Neutrophil (primary cell): ENCODE results near the gene CYP27C1.

Source experiments
- H3K27ac ChIP-seq: fragments of 200-600 bp; sonication (generic); 2 replicates; pipeline ENCODE4 v1.5.1; 2016; ENCODE audit warnings: mild to moderate bottlenecking, moderate library complexity
- H3K27me3 ChIP-seq: fragments of 200-600 bp; sonication (generic); 2 replicates; pipeline ENCODE4 v1.6.0; 2016; ENCODE audit warnings: mild to moderate bottlenecking
- H3K36me3 ChIP-seq: fragments of 200-600 bp; sonication (generic); 2 replicates; pipeline ENCODE4 v1.5.1; 2017
- H3K4me1 ChIP-seq, 2 experiments: fragments of 200-600 bp in 1 of 2; sonication (generic) in 1 of 2; 1 replicate in 1 of 2; 2 replicates in 1 of 2; pipeline versions ENCODE4 v1.5.1 to v1.6.1; 2013 to 2016; ENCODE audit warnings: low read depth in 1 of 2, low read length in 1 of 2, mild to moderate bottlenecking in 1 of 2, moderate library complexity in 1 of 2; ENCODE audit not compliant: control insufficient read depth in 1 of 2, insufficient read depth in 1 of 2
- H3K4me3 ChIP-seq, 2 experiments: fragments of 200-600 bp in 1 of 2; sonication (generic) in 1 of 2; 1 replicate in 1 of 2; 2 replicates in 1 of 2; pipeline ENCODE4 v1.5.1; 2013 to 2016; ENCODE audit warnings: low read depth in 1 of 2, low read length in 1 of 2, mild to moderate bottlenecking in 1 of 2, moderate library complexity in 1 of 2
- H3K9me3 ChIP-seq: fragments of 200-600 bp; sonication (generic); 2 replicates; pipeline ENCODE4 v1.5.1; 2016
- TF ChIP-seq, protein P1 (sequence below): fragments of 200-600 bp; sonication (generic); IDR thresholded peaks from 2 replicates; pipeline ENCODE4 v1.5.1; 2016; ENCODE audit warnings: antibody characterized with exemption

CYP27C1 gene

DNA sequence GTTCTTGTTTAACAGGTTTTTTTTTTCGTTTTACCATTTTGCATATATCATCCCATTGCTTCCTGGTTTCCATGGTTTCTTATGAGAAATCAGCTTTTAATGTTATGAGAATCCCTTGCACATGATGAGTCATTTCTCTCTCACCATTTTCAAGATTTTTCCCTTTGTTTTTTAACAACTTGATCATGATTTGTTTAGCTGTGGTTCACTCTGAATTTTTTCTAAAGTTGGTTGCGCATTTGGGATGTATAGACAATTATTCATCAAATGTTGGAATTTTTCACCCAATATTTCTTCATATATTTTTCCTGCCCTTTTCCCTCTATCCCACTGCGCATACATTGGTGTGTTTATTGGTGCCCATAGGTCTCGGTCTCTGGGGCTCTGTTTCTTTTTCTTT, 70.7 kb downstream of the CYP27C1 start:
- no peak overlapping the region for H3K4me3 ChIP-seq
- no peaks in the 10 kb centered on the region for H3K4me1 ChIP-seq
- TF ChIP-seq, protein P1, sequence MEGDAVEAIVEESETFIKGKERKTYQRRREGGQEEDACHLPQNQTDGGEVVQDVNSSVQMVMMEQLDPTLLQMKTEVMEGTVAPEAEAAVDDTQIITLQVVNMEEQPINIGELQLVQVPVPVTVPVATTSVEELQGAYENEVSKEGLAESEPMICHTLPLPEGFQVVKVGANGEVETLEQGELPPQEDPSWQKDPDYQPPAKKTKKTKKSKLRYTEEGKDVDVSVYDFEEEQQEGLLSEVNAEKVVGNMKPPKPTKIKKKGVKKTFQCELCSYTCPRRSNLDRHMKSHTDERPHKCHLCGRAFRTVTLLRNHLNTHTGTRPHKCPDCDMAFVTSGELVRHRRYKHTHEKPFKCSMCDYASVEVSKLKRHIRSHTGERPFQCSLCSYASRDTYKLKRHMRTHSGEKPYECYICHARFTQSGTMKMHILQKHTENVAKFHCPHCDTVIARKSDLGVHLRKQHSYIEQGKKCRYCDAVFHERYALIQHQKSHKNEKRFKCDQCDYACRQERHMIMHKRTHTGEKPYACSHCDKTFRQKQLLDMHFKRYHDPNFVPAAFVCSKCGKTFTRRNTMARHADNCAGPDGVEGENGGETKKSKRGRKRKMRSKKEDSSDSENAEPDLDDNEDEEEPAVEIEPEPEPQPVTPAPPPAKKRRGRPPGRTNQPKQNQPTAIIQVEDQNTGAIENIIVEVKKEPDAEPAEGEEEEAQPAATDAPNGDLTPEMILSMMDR: no peak
- H3K27ac ChIP-seq: no peak overlapping the region
- no peaks in the 10 kb centered on the region for H3K36me3 ChIP-seq
- no peaks in the 10 kb centered on the region for H3K9me3 ChIP-seq
- H3K27me3 ChIP-seq: no peaks in the 10 kb centered on the region

GRCh38 chr2:127146820-127147502, 73.1 kb downstream of the CYP27C1 start:
- H3K27me3 ChIP-seq: no peaks in the 10 kb centered on the region
- no peaks in the 10 kb centered on the region for H3K9me3 ChIP-seq
- TF ChIP-seq, protein P1: no peak
- H3K27ac ChIP-seq: no peak overlapping the region
- no peak overlapping the region for H3K4me3 ChIP-seq
- no peaks in the 10 kb centered on the region for H3K36me3 ChIP-seq
- no peaks in the 10 kb centered on the region for H3K4me1 ChIP-seq

DNA sequence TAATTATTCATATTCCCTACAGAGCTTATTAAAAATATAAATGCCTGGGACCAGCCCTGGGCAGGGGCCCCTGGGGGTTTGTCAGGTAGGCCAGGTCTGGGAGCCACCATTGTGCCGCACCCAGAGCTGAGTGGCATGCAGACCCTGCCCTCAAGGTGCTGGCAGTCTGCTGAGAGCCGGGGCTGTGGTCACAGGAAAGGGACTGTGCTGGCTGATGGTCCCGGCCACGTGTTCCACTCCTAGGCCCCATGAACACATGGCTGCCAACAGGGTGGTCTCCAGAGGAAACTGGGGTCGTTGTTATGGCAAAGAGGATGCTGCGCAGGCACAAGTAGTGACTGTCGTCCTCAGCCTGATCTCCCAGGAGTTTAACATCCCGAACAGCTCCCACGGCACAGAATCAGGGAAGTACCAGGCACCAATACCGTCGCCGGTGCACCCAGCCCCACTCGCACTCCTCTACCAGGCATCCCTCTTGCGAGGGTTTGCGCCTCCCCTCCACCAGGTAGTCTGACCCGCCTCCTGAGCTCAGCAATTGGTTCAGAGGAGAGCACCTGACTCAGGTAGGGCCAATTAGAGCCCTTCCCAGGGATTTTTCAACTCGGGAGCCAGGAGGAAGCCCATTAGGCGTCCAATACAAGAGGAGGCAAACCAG, 73.9 kb downstream of the CYP27C1 start:
- TF ChIP-seq, protein P1: no peak
- H3K27ac ChIP-seq: no peak overlapping the region
- no peak overlapping the region for H3K4me3 ChIP-seq
- no peaks in the 10 kb centered on the region for H3K4me1 ChIP-seq
- peaks cover 4% of the 10 kb centered on the region for H3K27me3 ChIP-seq
- no peaks in the 10 kb centered on the region for H3K9me3 ChIP-seq
- no peaks in the 10 kb centered on the region for H3K36me3 ChIP-seq

- Histone ChIP-seq H3K9me3 (no peaks in the 10 kb centered on the region), H3K27me3 (peaks cover 12% of the 10 kb centered on the region), H3K4me3 (no peak overlapping the region), H3K36me3 (no peaks in the 10 kb centered on the region), H3K4me1 (no peaks in the 10 kb centered on the region), H3K27ac (no peak overlapping the region)
- TF ChIP-seq, protein P1: no peak
Measured at GRCh38 chr2:127145280-127145895, 74.7 kb downstream of the CYP27C1 start.

DNA sequence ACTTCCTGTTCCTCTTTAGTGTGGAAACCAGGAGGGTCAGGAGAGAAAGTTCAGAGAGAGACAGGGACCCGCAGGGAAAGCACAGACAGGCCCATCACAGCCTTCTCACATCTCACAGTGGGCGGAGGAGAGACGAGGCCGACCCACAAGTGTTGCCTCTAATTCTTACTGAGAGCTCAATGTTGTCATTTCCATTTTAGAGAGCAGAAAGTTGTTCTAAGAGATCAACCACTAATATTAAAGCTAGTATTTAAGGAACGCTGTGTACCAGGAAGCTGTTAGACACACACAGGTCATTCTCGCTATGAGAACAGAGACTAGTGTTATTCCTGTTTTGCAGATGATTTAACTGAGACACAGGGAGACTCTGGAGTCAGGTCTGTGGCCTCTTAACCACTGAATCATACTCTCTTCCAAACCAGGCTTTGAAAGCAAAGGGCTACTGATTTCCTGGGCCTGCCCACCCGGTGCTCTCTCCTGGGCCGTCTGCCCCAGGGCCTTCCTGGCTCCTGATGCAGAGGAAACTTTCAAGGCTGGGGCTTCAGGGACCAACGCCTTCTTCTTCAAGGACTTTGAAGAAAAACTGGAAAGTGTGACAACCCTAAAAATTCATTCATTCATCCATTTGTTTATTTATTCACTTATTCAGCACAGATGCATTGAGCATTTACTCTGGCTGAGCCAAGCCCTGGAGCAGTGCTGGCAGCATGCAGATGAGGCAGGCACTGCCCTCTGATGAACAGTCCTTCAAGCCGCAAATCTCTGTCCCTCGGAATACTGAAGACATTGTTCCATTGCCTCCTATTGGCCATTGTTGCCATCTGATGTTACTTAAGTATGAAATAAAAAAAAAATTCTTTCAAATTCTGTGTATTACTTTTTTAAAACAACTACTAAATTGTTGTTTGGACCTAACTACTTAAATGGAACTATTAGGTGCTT, 76.0 kb downstream of the CYP27C1 start:
- Histone ChIP-seq H3K4me3 (no peak overlapping the region), H3K4me1 (no peaks in the 10 kb centered on the region), H3K27me3 (peaks cover 20% of the 10 kb centered on the region), H3K36me3 (no peaks in the 10 kb centered on the region), H3K9me3 (no peaks in the 10 kb centered on the region), H3K27ac (no peak overlapping the region)
- TF ChIP-seq, protein P1: no peak
